Measurements from ENCODE around the gene PEA15.

DNA sequence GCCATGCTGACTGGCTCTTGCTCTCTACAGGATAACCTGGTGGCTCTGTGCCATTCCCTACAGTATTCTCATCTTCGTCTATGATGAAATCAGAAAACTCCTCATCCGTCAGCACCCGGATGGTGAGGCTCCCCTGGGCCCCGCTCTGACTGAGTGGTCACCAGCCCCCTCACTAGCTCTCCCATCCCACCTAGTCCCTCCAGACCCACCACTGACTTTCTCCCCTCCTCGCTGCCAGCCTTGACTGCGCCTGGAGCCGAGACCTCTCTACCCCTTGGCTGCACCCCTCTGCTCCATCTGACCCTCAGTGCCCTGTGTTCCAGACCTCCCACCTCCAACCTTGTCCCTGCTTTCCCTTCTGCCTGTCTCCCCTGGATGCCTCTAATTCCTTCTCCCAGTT lies 18.9 kb upstream of the PEA15 start:
- TF ChIP-seq, protein P1, sequence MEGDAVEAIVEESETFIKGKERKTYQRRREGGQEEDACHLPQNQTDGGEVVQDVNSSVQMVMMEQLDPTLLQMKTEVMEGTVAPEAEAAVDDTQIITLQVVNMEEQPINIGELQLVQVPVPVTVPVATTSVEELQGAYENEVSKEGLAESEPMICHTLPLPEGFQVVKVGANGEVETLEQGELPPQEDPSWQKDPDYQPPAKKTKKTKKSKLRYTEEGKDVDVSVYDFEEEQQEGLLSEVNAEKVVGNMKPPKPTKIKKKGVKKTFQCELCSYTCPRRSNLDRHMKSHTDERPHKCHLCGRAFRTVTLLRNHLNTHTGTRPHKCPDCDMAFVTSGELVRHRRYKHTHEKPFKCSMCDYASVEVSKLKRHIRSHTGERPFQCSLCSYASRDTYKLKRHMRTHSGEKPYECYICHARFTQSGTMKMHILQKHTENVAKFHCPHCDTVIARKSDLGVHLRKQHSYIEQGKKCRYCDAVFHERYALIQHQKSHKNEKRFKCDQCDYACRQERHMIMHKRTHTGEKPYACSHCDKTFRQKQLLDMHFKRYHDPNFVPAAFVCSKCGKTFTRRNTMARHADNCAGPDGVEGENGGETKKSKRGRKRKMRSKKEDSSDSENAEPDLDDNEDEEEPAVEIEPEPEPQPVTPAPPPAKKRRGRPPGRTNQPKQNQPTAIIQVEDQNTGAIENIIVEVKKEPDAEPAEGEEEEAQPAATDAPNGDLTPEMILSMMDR (conservative IDR thresholded peaks at IDR 0.05 in 1 of 2, IDR thresholded peaks at IDR 0.05 in 1 of 2; ENCODE audit: low read depth in 1 of 2, low read length in 2 of 2): no peak
- TF ChIP-seq EZH2 (IDR thresholded peaks at IDR 0.05; ENCODE audit: low read length, missing control alignments): no peak
